GM19351 (cell line): Measurements from ENCODE around the gene AMPH.

Source experiments
- ATAC-seq: cut with Tn5 transposase; IDR thresholded peaks from one replicate; pipeline ENCODE4 v1.9.1; 2021; ENCODE audit warnings: mild to moderate bottlenecking, moderate library complexity; ENCODE audit not compliant: unreplicated experiment

The AMPH gene

GRCh38 chr7:38548605-38549004 lies 82.6 kb downstream of the AMPH start:
- no peak for ATAC-seq

DNA sequence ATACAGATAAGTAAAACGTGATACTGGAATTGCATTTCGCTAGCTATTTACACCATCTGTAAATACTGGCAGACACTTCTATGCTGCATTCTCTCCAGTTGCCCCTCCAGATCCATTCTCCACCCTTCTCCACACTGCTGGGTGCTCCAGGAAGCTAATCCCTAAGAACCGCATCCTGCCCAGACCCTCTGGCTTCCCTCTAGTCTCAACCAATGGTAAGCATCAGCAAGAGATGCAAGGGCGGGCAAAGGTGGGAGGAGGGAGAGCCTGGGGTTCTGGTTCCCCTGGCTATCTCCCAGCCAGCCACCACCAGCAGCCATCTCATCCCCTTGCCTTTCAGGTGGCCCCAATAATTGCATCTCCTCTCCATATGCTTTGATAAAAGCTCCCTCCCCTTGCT lies 84.4 kb downstream of the AMPH start:
- ATAC-seq, result no peak

DNA sequence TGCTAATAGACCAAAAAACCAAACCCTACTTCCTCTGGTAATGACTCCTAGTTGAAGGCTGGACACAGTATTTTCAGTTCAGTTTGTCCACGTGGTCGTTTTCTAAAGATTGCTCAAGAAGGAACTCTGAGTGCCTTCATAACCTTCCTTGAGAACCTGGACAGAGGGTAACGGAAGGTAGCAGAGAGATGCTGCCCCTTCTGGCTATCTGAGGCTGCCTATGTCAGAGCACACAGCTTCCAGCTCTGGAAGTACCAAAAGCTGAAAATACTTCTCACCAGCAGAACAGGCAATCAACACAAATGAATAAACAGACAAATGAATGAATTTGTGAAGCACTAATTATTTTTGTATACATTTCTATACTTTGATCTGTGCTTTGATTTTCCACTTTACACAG lies 85.2 kb downstream of the AMPH start:
- no peak for ATAC-seq

DNA sequence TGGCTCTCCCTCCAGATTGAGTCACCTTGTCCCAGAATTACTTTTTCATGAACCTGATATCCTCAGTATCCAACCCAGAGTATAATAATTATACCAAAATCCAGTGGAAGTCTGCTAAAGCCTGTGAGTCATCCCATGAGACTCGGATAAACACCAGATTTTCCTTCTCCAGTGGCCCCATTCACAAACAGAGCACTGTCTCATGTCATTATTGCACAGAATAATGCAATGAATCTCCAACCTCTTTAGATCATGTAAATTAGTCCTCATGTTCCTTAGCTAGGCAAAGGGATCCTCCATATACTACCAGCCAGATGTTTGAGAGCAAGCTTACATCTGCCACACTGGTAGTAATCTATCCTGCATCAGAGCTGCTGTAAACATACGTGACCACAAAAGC lies 89.0 kb downstream of the AMPH start:
- no peak for ATAC-seq

GRCh38 chr7:38541440-38541839 lies 89.7 kb downstream of the AMPH start:
- no peak for ATAC-seq

DNA sequence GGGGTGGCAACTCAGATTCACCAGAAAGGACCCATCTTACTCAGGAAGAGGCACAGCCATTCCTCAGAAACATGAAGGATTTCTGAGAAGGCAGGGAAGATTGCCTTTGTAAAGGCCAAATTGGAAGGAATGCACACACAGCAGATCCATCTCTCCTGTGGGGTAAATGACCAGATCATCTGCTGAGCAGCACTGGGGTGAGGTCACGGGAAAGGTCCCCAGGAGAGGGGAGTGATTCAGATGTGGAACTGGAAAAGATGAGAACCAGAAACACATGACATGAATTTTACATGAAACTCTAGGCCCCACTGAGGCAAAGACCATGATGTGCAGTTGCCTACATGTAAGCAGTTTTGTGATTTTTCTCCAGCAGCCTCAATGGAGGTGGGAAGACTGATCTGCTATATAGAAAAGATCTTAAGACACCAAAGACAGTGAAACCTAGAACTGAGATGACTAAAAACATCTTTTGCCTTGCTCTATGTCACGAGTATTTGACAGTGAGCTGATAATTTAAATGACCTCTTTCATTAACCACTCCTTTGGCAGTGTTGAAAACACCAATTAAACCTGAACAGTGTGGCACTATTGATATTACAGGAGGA lies 91.6 kb downstream of the AMPH start:
- ATAC-seq, result no peak

DNA sequence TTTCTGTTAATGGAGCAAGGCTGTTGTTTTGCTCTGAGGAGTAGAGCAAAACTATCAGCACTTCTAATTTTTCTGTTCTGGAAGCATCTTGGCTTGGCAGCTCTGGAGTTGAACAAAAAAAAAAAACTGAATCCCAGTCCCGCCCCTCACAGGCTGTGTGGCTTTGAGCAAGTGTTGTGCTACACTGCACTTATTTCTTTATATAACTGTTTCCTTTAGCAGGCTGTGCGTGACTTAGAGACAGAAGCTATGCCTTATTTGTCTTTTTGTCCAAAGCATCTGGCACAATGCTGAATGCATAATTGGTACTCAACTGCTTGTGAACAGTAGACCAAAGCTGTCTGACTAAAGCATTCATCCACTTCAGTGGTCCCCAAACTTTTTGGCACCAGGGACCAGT lies 96.1 kb downstream of the AMPH start:
- ATAC-seq, result no peak

DNA sequence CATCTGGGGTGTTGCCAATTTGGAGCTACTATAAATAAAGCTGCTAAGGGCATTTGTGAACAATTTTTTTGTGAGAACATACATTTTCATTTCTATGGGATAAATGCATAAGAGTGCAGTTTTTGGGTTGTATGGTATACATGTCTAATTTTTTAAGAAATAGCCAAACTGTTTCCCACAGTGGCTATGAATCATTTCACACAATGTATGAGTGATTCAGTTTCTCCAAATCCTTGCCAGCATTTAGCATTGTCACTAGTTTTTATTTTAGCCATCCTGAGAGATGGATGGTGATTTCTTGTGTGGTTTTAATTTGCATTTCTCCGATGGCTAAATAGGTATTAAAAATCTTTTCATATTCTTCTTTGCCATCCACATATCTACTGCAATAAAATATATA lies 105.3 kb downstream of the AMPH start:
- ATAC-seq, result no peak

- no peak for ATAC-seq
Observed at GRCh38 chr7:38524786-38525185, 106.4 kb downstream of the AMPH start.

DNA sequence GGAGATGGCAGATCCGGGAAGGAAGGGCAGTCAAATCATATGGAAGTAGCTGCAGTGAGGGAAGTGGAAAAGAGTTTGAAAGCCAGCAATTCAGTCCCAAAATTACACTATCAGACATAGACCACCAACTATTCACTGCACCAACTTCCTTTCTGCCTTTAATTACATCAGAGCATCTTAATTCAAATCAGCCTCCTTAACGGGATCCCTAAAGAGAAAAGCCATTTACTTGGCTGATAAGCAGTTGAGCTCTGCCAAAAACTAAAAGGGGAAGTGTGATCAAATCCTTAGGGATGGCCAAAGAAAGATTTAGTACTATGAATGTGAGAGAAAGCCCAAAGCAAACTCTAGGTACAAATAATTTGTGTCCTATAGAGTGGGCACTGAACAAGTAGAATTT lies 110.4 kb downstream of the AMPH start:
- ATAC-seq, result no peak

GRCh38 chr7:38518541-38518940 lies 112.6 kb downstream of the AMPH start:
- no peak for ATAC-seq

DNA sequence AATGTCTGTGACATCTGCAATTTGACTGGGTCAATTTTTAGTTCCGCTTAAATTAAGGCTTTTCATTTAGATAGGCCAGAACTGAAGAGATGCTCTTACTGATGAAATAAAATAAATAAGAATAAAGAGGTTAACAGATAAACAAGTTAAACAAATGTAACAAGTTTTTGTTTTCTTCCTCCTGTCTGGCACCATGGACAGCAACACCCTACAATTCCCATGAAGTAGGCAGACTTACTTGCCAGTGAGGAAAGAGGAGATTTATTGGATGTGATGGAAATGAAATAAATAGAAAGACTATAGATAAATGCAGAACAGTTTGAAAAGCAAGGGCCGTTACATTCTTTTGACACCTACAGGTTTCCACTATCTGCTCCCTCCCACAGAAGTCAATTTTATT lies 118.5 kb downstream of the AMPH start:
- ATAC-seq, result no peak

- no peak for ATAC-seq
Observed at GRCh38 chr7:38512291-38512690, 118.9 kb downstream of the AMPH start.

DNA sequence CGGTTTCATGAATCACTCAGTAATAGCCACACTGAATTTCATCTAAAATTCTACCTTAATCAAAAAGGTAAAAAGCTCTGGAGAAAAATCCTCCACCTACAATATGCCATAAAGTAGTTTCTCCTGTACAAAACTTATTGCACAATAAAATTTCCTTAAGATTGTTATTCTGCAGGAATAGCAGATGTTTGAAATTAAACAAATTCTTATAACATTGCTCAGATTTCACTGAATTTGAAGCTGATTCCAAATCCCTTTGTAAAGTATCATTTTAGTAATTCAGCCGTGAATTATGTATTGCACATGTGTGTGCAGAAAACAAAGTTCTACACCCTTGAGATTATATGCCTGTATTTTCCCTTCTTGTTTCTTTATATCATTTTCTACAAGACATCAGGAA lies 123.8 kb downstream of the AMPH start:
- ATAC-seq, result no peak

- ATAC-seq, result no peak
Observed at GRCh38 chr7:38506756-38507155, 124.4 kb downstream of the AMPH start.

DNA sequence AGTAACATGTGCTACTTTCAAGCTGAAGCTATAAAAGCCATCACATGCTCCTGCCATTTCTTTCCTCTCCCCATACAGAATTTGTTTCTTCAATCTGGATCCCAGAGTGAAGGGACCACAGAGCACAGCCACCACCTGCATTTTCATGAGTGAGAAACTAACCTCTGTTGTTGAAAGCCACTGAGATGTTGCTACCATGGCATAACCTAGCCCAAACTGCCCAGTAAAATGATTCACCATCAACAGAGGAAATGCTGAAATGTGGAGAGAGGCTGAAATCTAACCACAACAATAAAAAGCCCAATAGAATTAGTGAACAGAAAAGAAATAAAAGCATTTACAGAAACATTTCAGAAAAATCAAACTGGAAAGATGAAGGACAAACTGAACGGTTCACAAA lies 125.2 kb downstream of the AMPH start:
- ATAC-seq, result no peak

GRCh38 chr7:38504684-38505083 lies 126.5 kb downstream of the AMPH start:
- ATAC-seq, result no peak

DNA sequence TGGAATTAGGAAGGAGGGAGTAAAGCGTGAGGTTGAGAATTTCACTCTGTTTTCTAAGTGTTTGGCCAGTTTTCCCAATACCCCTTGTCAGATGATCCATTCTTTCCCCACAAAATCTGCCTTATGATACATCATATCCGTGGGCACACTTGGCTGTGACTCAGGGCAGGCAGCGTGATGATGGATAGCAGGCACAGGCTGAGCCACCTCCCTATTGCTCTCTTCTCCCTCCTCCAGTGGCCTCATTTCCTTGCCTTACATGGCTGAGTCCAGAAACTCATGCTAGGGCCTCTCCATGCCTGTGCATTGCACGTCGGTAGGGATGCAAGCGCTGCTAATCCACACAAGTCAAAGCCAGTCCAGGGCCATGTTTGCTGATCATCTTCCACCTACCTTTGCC lies 128.3 kb downstream of the AMPH start:
- no peak for ATAC-seq

- ATAC-seq, result no peak
Observed at GRCh38 chr7:38502289-38502688, 128.9 kb downstream of the AMPH start.

DNA sequence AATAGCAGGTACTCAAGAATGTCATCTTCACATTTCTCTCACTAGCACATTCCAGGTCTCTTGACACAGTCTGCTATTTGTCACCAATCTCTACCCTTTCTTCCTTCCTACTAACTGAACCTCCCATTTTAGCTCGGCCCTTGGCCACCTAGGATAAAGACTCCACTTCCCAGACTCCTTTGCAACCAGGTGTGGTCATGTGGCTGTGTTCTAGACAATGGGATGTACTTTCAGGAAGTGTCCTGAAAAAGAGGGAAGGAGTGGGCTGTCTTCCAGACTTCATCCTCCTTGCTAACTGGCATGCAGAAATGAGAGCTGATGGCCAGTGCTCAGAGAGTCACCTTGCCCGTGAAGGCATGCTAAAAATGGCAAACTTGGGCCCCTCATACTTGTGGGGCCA lies 139.2 kb downstream of the AMPH start:
- no peak for ATAC-seq

- ATAC-seq, result no peak
Observed at GRCh38 chr7:38482521-38482920, 148.7 kb downstream of the AMPH start.

DNA sequence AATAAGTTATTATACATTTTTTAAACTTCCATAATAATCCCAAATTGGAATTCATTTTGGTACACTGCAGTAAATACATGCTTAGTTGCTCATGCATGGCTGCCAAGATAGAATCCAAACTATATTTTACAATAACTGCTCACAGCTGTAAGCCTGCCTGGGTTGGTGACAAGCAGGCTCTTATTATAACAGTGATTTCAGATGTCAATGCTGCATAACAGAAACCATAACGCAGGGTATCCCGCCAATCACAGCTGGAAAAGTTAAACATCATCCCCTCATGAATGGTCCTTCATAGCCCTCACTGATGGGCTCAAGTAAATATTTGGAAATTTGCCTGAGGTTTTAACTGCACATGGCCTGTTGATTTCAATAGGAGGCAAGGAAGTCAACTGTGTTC lies 149.8 kb downstream of the AMPH start:
- ATAC-seq, result no peak

DNA sequence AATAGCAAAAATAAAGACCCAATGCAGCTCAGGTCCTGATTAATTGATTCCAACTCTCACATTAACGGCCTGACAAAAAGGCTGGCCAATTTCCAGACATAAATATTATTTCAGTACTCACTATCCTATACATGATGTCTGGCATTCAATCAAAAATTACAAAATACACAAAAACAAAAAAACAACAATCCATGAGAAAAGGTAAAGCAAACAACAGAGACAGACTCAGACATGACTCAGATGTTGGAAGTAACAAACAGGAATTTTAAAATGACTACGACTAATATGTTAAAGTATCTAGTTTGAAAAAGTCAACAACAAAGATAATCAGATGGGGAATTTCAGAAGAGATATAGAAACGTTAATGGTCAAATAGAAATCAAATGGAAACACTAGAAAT lies 152.8 kb downstream of the AMPH start:
- no peak for ATAC-seq

DNA sequence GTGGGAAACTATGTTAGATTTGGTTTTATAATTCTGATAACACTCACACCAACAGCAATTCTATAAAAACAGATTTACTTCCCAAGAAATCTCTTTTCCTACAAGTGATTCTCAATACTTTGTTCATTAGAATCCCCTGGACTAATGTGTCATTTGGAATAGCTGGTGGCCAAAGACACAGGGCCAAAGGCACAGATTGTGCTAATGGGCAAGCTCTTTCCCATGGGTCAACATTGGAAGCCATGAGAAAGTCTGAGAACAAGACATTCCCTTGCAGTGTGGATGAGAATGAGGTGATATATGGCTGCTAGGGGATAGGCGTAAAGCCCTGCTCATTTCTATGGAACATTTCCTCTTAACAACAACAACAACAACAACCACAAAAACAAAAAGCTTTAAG lies 153.8 kb downstream of the AMPH start:
- ATAC-seq, result no peak
